HepG2 (cell line): ENCODE results near the gene MOV10L1. TPM values are rescaled to one million over a fixed set of nuclear protein-coding genes. Genes with fewer than 3 reads are reported as not detected.

Source experiments
- CREM ChIP-seq, 2 experiments: sonication (generic) in 1 of 2; formaldehyde crosslinking in 1 of 2; IDR thresholded peaks; 2 replicates each; pipeline versions ENCODE4 v1.4.0 to v1.6.1; 2016 to 2020; ENCODE audit warnings: antibody characterized with exemption in 1 of 2, mild to moderate bottlenecking in 1 of 2, missing genetic modification reagents in 1 of 2
- GABPA ChIP-seq, 2 experiments: IDR thresholded peaks; 2 replicates each; pipeline ENCODE4 v1.6.1; 2011 to 2016; ENCODE audit warnings: low read depth in 2 of 2, low read length in 1 of 2, missing biosample characterization in 1 of 2, missing genetic modification characterization in 1 of 2
- HDAC6 ChIP-seq: fragments of 200-600 bp; sonication (generic); IDR thresholded peaks from 2 replicates; pipeline ENCODE4 v1.7.0; 2017; ENCODE audit warnings: mild to moderate bottlenecking, antibody characterized with exemption, low read length, low read depth
- ISL2 ChIP-seq: sonication (generic); formaldehyde crosslinking; IDR thresholded peaks from 2 replicates; pipeline ENCODE4 v1.5.0; 2020; ENCODE audit warnings: missing genetic modification reagents
- JUND ChIP-seq: sonication (generic); formaldehyde crosslinking; IDR thresholded peaks from 2 replicates; pipeline ENCODE4 v1.8.0; 2022; ENCODE audit warnings: mild to moderate bottlenecking, missing genetic modification reagents
- KDM1A ChIP-seq: IDR thresholded peaks from 2 replicates; pipeline ENCODE4 v1.6.1; 2016; ENCODE audit warnings: missing compliant biosample characterization
- MAZ ChIP-seq, 2 experiments: sonication (generic) in 1 of 2; formaldehyde crosslinking in 1 of 2; IDR thresholded peaks; 2 replicates each; pipeline versions ENCODE4 v1.5.0 to v1.6.1; 2012 to 2020; ENCODE audit warnings: low read depth in 2 of 2, mild to moderate bottlenecking in 2 of 2, borderline replicate concordance in 1 of 2, improper control_type of control experiment in 1 of 2, low read length in 1 of 2, missing genetic modification reagents in 1 of 2, moderate library complexity in 1 of 2
- MED8 ChIP-seq: sonication (generic); formaldehyde crosslinking; IDR thresholded peaks from 2 replicates; pipeline ENCODE4 v1.8.1; 2023; ENCODE audit warnings: mild to moderate bottlenecking, missing genetic modification reagents; ENCODE audit not compliant: insufficient replicate concordance
- MXI1 ChIP-seq: IDR thresholded peaks from 3 replicates; pipeline ENCODE4 v1.6.1; 2012; ENCODE audit warnings: low read depth, low read length, inconsistent platforms, borderline replicate concordance
- MYC ChIP-seq: sonication (generic); formaldehyde crosslinking; IDR thresholded peaks from 2 replicates; pipeline ENCODE4 v1.9.0; 2021; ENCODE audit warnings: missing genetic modification reagents, borderline replicate concordance
- POLR2A ChIP-seq, 2 experiments: IDR thresholded peaks; 2 replicates each; pipeline ENCODE4 v1.6.1; 2011; ENCODE audit warnings: low read depth in 2 of 2, low read length in 2 of 2, mild to moderate bottlenecking in 1 of 2, moderate library complexity in 1 of 2; ENCODE audit not compliant: insufficient read depth in 1 of 2
- SOX13 ChIP-seq, 3 experiments: fragments of 450-650 bp in 1 of 3; sonication (generic) in 1 of 3; formaldehyde crosslinking in 1 of 3; IDR thresholded peaks in 2 of 3; conservative IDR thresholded peaks in 1 of 3; 2 replicates each; pipeline versions ENCODE4 v1.5.0 to v1.6.1; 2016 to 2020; ENCODE audit warnings: antibody characterized with exemption in 1 of 3, mild to moderate bottlenecking in 1 of 3, missing compliant biosample characterization in 1 of 3, missing genetic modification reagents in 1 of 3, moderate library complexity in 1 of 3
- SP1 ChIP-seq, 2 experiments: fragments of 450-650 bp in 1 of 2; sonication (generic) in 1 of 2; formaldehyde crosslinking in 1 of 2; IDR thresholded peaks; 2 replicates each; pipeline versions ENCODE4 v1.4.0 to v1.6.1; 2016 to 2020; ENCODE audit warnings: missing genetic modification reagents in 1 of 2
- THYN1 ChIP-seq: sonication (generic); formaldehyde crosslinking; IDR thresholded peaks from 2 replicates; pipeline ENCODE4 v1.8.1; 2023; ENCODE audit warnings: low read depth, mild to moderate bottlenecking, moderate library complexity, missing genetic modification reagents, borderline replicate concordance
- YY1 ChIP-seq: IDR thresholded peaks from 2 replicates; pipeline ENCODE4 v1.6.1; 2011; ENCODE audit warnings: low read length, low read depth, moderate library complexity, mild to moderate bottlenecking; ENCODE audit not compliant: insufficient read depth, insufficient replicate concordance
- ZBTB21 ChIP-seq: sonication (generic); formaldehyde crosslinking; IDR thresholded peaks from 2 replicates; pipeline ENCODE4 v1.4.0; 2020; ENCODE audit warnings: missing genetic modification reagents
- ZNF331 ChIP-seq: sonication (generic); formaldehyde crosslinking; IDR thresholded peaks from 2 replicates; pipeline ENCODE4 v1.4.0; 2020; ENCODE audit warnings: missing genetic modification reagents
- ZNF468 ChIP-seq: sonication (generic); formaldehyde crosslinking; IDR thresholded peaks from 2 replicates; pipeline ENCODE4 v1.8.0; 2022; ENCODE audit warnings: mild to moderate bottlenecking, moderate library complexity, missing genetic modification reagents
- ZNF883 ChIP-seq: sonication (generic); formaldehyde crosslinking; IDR thresholded peaks from 2 replicates; pipeline ENCODE4 v1.5.1; 2020; ENCODE audit warnings: mild to moderate bottlenecking, missing genetic modification reagents; ENCODE audit errors: not compliant biosample characterization
- polyA plus RNA-seq, 8 experiments: library from polyadenylated mRNA; depleted of rRNA in 3 of 8; stranded (reverse) in 7 of 8; unstranded in 1 of 8; fragments of >200 nt; fragmentation: Illumina TruSeq in 4 of 8; extraction: Trizol in 4 of 8; gene quantifications; 2 replicates each; pipeline versions ENCODE4 v1.2.1 to v1.2.3, GENCODE V29; 2011 to 2016; ENCODE audit warnings: low read depth in 4 of 8, missing spikeins in 1 of 8, mixed read lengths in 1 of 8; ENCODE audit not compliant: insufficient read depth in 1 of 8
- total RNA-seq, 5 experiments: library from RNA; depleted of rRNA; stranded (reverse); fragments of >200 nt; fragmentation: Illumina TruSeq; extraction: Trizol; gene quantifications; 2 replicates each; pipeline ENCODE4 v1.2.3, GENCODE V29; 2016; ENCODE audit warnings: low read depth in 1 of 5
- TF ChIP-seq, protein P1 (sequence below): sonication (generic); formaldehyde crosslinking; IDR thresholded peaks from 2 replicates; pipeline ENCODE4 v1.4.0; 2020; ENCODE audit warnings: missing genetic modification reagents
- TF ChIP-seq, protein P2 (sequence below): sonication (generic); formaldehyde crosslinking; IDR thresholded peaks from 2 replicates; pipeline ENCODE4 v1.4.0; 2020; ENCODE audit warnings: missing genetic modification reagents, borderline replicate concordance
- TF ChIP-seq, protein P3 (sequence below): sonication (generic); formaldehyde crosslinking; conservative IDR thresholded peaks from 2 replicates; pipeline ENCODE4 v1.4.0; 2020; ENCODE audit warnings: missing genetic modification reagents

The MOV10L1 gene
- total and polyA plus RNA-seq, 2 of the 13 experiments (the other 11 are each of a cell fraction or from before 2014, with no cell fraction given) = 0.11 to 0.12 TPM

DNA sequence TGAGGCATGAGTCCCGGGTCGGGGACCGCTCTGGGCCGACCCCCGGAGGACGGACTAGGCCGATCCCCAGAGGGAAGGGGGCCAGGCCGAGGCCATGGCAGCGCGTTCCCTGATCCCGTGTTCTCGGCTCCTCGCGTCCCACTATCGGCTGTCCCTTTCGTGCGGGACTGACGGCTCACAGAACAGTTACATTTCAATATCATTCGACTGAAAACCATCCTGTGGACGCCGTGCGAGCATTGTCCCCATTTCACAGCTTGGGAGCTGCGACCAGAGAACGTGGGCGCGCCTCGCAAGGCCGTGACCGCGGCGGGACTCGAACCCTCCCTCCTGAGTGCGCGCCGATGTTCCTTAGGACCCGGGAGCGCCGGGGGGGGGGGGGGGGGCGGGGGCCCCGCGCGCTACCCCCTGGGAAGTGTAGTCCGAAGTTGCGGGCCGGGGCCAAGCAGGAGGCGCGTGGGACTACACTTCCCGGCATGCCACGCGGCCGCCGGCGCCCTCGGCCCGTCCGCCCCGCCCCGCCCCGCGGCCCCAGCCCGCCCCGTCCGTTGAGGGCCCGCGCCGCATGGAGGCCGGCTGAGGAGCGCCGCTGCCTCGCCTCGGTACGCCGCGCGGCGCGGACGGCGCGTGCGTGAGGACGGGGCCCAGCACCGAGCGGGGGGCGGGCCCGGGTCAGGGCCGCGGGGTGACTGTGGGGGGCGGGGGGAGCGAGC is 95.7 kb downstream of the MOV10L1 start, which contains the start of gene TRABD (continued):
- TF ChIP-seq MYC (peak; percentile 51; the same call in 1 of the 2 replicates), MXI1 (peak; percentile 41; the same call in 1 of the 3 replicates), YY1 (peak; percentile 39), ZNF883 (CRISPR knock-in tag) (no peak), THYN1 (CRISPR knock-in tag) (no peak), JUND (CRISPR knock-in tag) (no peak), POLR2A (IDR thresholded peaks at IDR 0.05; ENCODE audit: insufficient read depth in 1 of 2, low read depth in 2 of 2, low read length in 2 of 2) (peak in 1 of 2 experiments; percentile 49; a peak in 1 of 4 replicates), MED8 (no peak), SOX13 (IDR thresholded peaks at IDR 0.05) (no peak), SOX13 (CRISPR knock-in tag; conservative IDR thresholded peaks at IDR 0.05 in 1 of 2, IDR thresholded peaks at IDR 0.05 in 1 of 2) (no peak), SP1 (IDR thresholded peaks at IDR 0.05) (no peak), SP1 (CRISPR knock-in tag; IDR thresholded peaks at IDR 0.05) (0 out of 2 replicates have a peak, but pooled peaks have one; percentile 20), ZNF468 (CRISPR knock-in tag) (peak; percentile 59; the same call in 1 of the 2 replicates), GABPA (IDR thresholded peaks at IDR 0.05; ENCODE audit: low read depth, low read length) (peak; percentile 24; the same call in 1 of the 2 replicates), GABPA (CRISPR knock-in tag; IDR thresholded peaks at IDR 0.05; ENCODE audit: low read depth) (no peak), MAZ (IDR thresholded peaks at IDR 0.05; ENCODE audit: borderline replicate concordance, low read depth, low read length) (peak; percentile 29; the same call in 1 of the 2 replicates), MAZ (CRISPR knock-in tag; IDR thresholded peaks at IDR 0.05; ENCODE audit: low read depth) (no peak), CREM (IDR thresholded peaks at IDR 0.05) (no peak), CREM (CRISPR knock-in tag; IDR thresholded peaks at IDR 0.05) (no peak), ZNF331 (CRISPR knock-in tag) (0 out of 2 replicates have a peak, but pooled peaks have one; percentile 5), KDM1A (CRISPR knock-in tag) (0 out of 2 replicates have a peak, but pooled peaks have one; percentile 49), HDAC6 (no peak), ISL2 (no peak), ZBTB21 (CRISPR knock-in tag) (no peak)
- TF ChIP-seq, protein P1, sequence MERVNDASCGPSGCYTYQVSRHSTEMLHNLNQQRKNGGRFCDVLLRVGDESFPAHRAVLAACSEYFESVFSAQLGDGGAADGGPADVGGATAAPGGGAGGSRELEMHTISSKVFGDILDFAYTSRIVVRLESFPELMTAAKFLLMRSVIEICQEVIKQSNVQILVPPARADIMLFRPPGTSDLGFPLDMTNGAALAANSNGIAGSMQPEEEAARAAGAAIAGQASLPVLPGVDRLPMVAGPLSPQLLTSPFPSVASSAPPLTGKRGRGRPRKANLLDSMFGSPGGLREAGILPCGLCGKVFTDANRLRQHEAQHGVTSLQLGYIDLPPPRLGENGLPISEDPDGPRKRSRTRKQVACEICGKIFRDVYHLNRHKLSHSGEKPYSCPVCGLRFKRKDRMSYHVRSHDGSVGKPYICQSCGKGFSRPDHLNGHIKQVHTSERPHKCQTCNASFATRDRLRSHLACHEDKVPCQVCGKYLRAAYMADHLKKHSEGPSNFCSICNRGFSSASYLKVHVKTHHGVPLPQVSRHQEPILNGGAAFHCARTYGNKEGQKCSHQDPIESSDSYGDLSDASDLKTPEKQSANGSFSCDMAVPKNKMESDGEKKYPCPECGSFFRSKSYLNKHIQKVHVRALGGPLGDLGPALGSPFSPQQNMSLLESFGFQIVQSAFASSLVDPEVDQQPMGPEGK (CRISPR knock-in tag) = peak; percentile 64; the same call in 1 of the 2 replicates
- TF ChIP-seq, protein P2, sequence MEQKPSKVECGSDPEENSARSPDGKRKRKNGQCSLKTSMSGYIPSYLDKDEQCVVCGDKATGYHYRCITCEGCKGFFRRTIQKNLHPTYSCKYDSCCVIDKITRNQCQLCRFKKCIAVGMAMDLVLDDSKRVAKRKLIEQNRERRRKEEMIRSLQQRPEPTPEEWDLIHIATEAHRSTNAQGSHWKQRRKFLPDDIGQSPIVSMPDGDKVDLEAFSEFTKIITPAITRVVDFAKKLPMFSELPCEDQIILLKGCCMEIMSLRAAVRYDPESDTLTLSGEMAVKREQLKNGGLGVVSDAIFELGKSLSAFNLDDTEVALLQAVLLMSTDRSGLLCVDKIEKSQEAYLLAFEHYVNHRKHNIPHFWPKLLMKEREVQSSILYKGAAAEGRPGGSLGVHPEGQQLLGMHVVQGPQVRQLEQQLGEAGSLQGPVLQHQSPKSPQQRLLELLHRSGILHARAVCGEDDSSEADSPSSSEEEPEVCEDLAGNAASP = no peak
- TF ChIP-seq, protein P3, sequence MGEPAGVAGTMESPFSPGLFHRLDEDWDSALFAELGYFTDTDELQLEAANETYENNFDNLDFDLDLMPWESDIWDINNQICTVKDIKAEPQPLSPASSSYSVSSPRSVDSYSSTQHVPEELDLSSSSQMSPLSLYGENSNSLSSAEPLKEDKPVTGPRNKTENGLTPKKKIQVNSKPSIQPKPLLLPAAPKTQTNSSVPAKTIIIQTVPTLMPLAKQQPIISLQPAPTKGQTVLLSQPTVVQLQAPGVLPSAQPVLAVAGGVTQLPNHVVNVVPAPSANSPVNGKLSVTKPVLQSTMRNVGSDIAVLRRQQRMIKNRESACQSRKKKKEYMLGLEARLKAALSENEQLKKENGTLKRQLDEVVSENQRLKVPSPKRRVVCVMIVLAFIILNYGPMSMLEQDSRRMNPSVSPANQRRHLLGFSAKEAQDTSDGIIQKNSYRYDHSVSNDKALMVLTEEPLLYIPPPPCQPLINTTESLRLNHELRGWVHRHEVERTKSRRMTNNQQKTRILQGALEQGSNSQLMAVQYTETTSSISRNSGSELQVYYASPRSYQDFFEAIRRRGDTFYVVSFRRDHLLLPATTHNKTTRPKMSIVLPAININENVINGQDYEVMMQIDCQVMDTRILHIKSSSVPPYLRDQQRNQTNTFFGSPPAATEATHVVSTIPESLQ (CRISPR knock-in tag) = no peak
